Heart right ventricle (tissue), 16 donors: ENCODE data around the gene EGFR. TPM values are rescaled to one million over a fixed set of nuclear protein-coding genes. Genes with fewer than 3 reads are reported as not detected.

ENCODE experiments used
- ATAC-seq, 8 donors: fragments of 200-7000 bp; cut with Tn5 transposase; one replicate each; pipeline ENCODE4 v1.9.1; 2020; ENCODE audit warnings: mild to moderate bottlenecking in 8 of 8, moderate library complexity in 8 of 8, moderate number of reproducible peaks in 1 of 8
- DNase-seq, 2 donors: peaks; one replicate each; pipeline ENCODE4 v3.0.0-alpha.2; 2020
- H3K27ac ChIP-seq, 10 donors: fragments of 200-600 bp; sonication (generic) in 2 of 10; one replicate each; pipeline versions ENCODE4 v1.5.0 to v1.8.0; 2020 to 2022; ENCODE audit warnings: mild to moderate bottlenecking in 3 of 10
- H3K27me3 ChIP-seq, 7 donors: fragments of 200-600 bp; one replicate each; pipeline ENCODE4 v1.8.0; 2021 to 2022; ENCODE audit warnings: mild to moderate bottlenecking in 2 of 7
- H3K36me3 ChIP-seq, 9 donors: fragments of 200-600 bp; sonication (generic) in 1 of 9; one replicate each; pipeline versions ENCODE4 v1.5.0 to v1.8.0; 2020 to 2022; ENCODE audit warnings: mild to moderate bottlenecking in 2 of 9
- H3K4me1 ChIP-seq, 9 donors: fragments of 200-600 bp; sonication (generic) in 1 of 9; one replicate each; pipeline versions ENCODE4 v1.5.0 to v1.8.0; 2020 to 2022; ENCODE audit warnings: mild to moderate bottlenecking in 4 of 9
- H3K4me3 ChIP-seq, 10 donors: fragments of 200-600 bp; sonication (generic) in 2 of 10; one replicate each; pipeline versions ENCODE4 v1.5.0 to v1.8.0; 2020 to 2022; ENCODE audit warnings: mild to moderate bottlenecking in 7 of 10, moderate library complexity in 2 of 10
- H3K9me3 ChIP-seq, 11 donors: fragments of 200-600 bp in 10 of 11; sonication (generic) in 2 of 11; one replicate each; pipeline versions ENCODE4 v1.5.0 to v1.8.0; 2013 to 2022; ENCODE audit warnings: mild to moderate bottlenecking in 2 of 11, control low read depth in 1 of 11, moderate library complexity in 1 of 11
- CTCF ChIP-seq, 9 donors: fragments of 200-600 bp; sonication (generic) in 2 of 9; IDR thresholded peaks; one replicate each; pipeline versions ENCODE4 v1.5.0 to v1.8.0; 2021 to 2022; ENCODE audit warnings: antibody characterized with exemption in 9 of 9, mild to moderate bottlenecking in 5 of 9, moderate library complexity in 1 of 9
- WGBS, 2 donors: extraction: QIAGEN DNeasy Blood & Tissue Kit; methylation state at CpG; one replicate each; pipeline ENCODE4 v1.1.7; 2013; ENCODE audit warnings: inconsistent platforms in 1 of 2; 5-methylcytosine and 5-hydroxymethylcytosine counted together
- intact Hi-C, 10 donors: fragments of 100-400 bp; cut with DNase I; formaldehyde crosslinking; loops; one replicate each; pipeline versions ENCODE4 v1.11.1 to v1.14.2; 2022
- polyA plus RNA-seq, 2 donors: library from polyadenylated mRNA; stranded (reverse); fragments of 200-250 nt; gene quantifications; one replicate each; pipeline ENCODE4 v1.2.3, GENCODE V29; 2013
- total RNA-seq, 10 donors: library from RNA; stranded (reverse); fragmentation: NEBNext Ultra II Directional in 3 of 10; extraction: Animal tissue kit (Norgen Biotek cat#: 25700) in 3 of 10; gene quantifications; one replicate each; pipeline versions ENCODE4 v1.2.1 to v1.2.4, GENCODE V29; 2021 to 2023
- donor health status: Arrhythmogenic right ventricular cardiomyopathy.
- donor health status: ischemic (EF 13 %, LVEDD 7.1; RV severe dilation, severe dysfunction).
- donor health status: healthy with polysubstance abuse.
- donor health status: DM: no; HTN: yes; CAD: no.
- donor health status: DM: no; HTN: no; CAD: no.
- donor health status: ischemic (EF 25% LVEDD 6.9; RV normal size, moderate dysfunction).
- donor health status: ischemic (EF 25% LVEDD 5.7; RV mildly dilated, moderate dysfunction).
- donor health status: healthy.
- donor health status: DM: yes; HTN: yes; CAD: no.
- donor health status: Ischemic cardiomyopathy.
- donor health status: ischemic (EF 35%, LVEDD 5.7; RV mildly dilated, moderate dysfunction).
- donor health status: nonischemic (EF 11% LVEDD 7.7; RV severe dilation, severe dysfunction).
- donor health status: DM: yes; HTN: yes; CAD: no.
- donor health status: PGD.
- donor health status: ischemic (EF 29% LVEDD 5.4; RV normal size, mild dysfunction).
- donor health status: nonischemic (EF 23%, LVEDD 6.1; RV moderate dilation, normal function).

Gene EGFR
- total and polyA plus RNA-seq, 12 donors = 1.9 to 13.5 (median 7.6) TPM

- Histone ChIP-seq H3K4me3 (no peak overlapping the region), H3K27ac (no peak overlapping the region), H3K9me3 (peaks cover 0 to 3% (median 0%) of the 10 kb centered on the region in 11 donors), H3K36me3 (peaks cover 0 to 85% (median 8%) of the 10 kb centered on the region in 9 donors), H3K4me1 (peaks cover 0 to 11% (median 0%) of the 10 kb centered on the region in 9 donors), H3K27me3 (no peaks in the 10 kb centered on the region)
- no peak for TF ChIP-seq CTCF (IDR thresholded peaks at IDR 0.05)
- WGBS, 2 donors = 87 to 88% methylated on average over 6 of the region's 6 CpGs
- no peak for ATAC-seq
- intact Hi-C loops = no loop called here
- no peak for DNase-seq
These were observed 133.7 kb downstream of the EGFR start for GRCh38 chr7:55152516-55152915.

GRCh38 chr7:55154096-55154495 is 135.3 kb downstream of the EGFR start:
- H3K9me3 ChIP-seq = no peaks in the 10 kb centered on the region
- DNase-seq (no peak), ATAC-seq (no peak)
- intact Hi-C loops = no loop called here
- no peak overlapping the region for H3K4me3 ChIP-seq
- no peaks in the 10 kb centered on the region for H3K27me3 ChIP-seq
- H3K27ac ChIP-seq = no peak overlapping the region
- peaks cover 0 to 90% (median 8%) of the 10 kb centered on the region in 9 donors for H3K36me3 ChIP-seq
- TF ChIP-seq CTCF (IDR thresholded peaks at IDR 0.05) = no peak
- WGBS, 2 donors = 93 to 97% methylated on average over 10 of the region's 10 CpGs
- peaks cover 0 to 19% (median 0%) of the 10 kb centered on the region in 9 donors for H3K4me1 ChIP-seq

GRCh38 chr7:55155351-55156117 is 136.7 kb downstream of the EGFR start:
- H3K27ac ChIP-seq = no peak overlapping the region
- no peaks in the 10 kb centered on the region for H3K27me3 ChIP-seq
- peaks cover 0 to 19% (median 0%) of the 10 kb centered on the region in 9 donors for H3K4me1 ChIP-seq
- H3K9me3 ChIP-seq = no peaks in the 10 kb centered on the region
- ATAC-seq (no peak), DNase-seq (no peak)
- intact Hi-C loops = no loop called here
- 90 to 94% methylated on average over 24 of the region's 24 CpGs for WGBS, 2 donors
- no peak for TF ChIP-seq CTCF (IDR thresholded peaks at IDR 0.05)
- peaks cover 0 to 99% (median 8%) of the 10 kb centered on the region in 9 donors for H3K36me3 ChIP-seq
- no peak overlapping the region for H3K4me3 ChIP-seq

- TF ChIP-seq CTCF (IDR thresholded peaks at IDR 0.05) = no peak
- Histone ChIP-seq H3K9me3 (no peaks in the 10 kb centered on the region), H3K36me3 (peaks cover 0 to 99% (median 8%) of the 10 kb centered on the region in 9 donors), H3K4me3 (peak overlapping the region in 2 of 10 donors; percentile 14 to 17), H3K27ac (peak overlapping the region in 6 of 10 donors; percentile 35 to 75 (median 64)), H3K4me1 (peaks cover 0 to 19% (median 0%) of the 10 kb centered on the region in 9 donors), H3K27me3 (no peaks in the 10 kb centered on the region)
- DNase-seq (peak; percentile 34 to 45), ATAC-seq (peak; percentile 8 to 84 (median 67))
- intact Hi-C loops = no loop called here
- 55 to 76% methylated on average over 30 of the region's 30 CpGs for WGBS, 2 donors
These were observed 138.3 kb downstream of the EGFR start for GRCh38 chr7:55156919-55157763.
